Measurements from ENCODE around the gene OR6A2.
"Not testable (repeated sequence)": the region's sequence is repeated elsewhere in the genome, so short reads cannot be mapped to it uniquely, and the experiment has no call there.

The OR6A2 gene

DNA sequence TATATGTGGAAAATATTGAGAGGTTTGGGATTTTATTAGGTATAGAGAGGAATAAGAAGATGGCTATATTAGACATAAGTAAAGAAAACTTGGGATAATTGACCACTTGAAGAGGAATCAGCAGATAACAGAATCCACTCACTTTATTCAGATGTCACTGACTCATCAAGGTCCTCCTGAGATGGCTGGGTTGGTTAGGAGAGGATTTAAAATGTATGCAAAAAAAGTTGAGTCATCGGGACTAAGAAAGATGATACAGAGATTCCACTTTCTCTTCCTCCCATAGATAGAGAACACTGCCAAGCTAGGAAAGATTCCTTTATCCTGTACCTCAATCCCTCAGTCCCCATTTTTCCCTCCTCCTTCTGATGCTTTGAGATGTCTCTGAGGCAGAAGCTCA, at the start of gene OR6A2:
OR6A2 (minus strand) TSS at position 288 of the 400 bp plus-strand sequence. CDS start 3,981 bp downstream, outside the sequence.
- no peak for DNase-seq

DNA sequence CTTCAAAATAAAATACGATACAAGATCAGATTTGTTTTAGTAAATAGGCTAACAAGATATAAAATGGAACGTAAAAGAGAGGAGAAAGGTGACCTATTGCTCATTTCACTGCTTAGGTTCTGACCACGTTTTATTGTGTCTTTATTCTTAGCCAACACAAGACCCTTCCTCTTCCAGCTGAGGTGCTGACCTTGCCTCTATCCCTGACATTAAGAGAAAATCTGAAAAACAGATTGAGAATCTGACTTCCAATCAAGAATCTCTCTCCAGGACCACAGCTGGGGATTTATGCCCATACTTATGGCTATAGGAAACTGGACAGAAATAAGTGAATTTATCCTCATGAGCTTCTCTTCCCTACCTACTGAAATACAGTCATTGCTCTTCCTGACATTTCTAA, 45.9 kb upstream of the OR6A2 start, which contains the start of gene OR10A5:
OR10A5 (plus strand) TSS at position 301 of the 400 bp plus-strand sequence; CDS start at position 301, 0 bp downstream.
- no peak for DNase-seq

DNA sequence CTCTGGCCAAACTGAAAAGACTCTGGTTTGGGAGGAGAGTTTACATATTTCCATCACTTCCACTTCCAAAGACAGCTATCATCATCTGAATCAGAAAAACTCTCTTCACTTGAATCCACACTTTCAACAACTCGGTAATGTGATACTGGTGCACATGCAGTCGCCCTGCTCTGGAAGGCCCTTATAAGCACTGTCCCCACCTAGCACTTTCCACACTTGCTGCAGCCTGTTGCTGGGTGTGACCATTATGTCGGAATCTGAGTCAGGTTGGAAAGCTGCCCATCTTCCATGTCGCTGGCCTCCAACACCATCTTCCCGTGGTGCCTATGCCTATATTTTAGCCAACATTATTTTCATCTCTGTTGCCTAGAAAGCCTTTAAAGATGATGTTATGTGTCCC, 44.9 kb upstream of the OR6A2 start:
- no peak for DNase-seq

DNA sequence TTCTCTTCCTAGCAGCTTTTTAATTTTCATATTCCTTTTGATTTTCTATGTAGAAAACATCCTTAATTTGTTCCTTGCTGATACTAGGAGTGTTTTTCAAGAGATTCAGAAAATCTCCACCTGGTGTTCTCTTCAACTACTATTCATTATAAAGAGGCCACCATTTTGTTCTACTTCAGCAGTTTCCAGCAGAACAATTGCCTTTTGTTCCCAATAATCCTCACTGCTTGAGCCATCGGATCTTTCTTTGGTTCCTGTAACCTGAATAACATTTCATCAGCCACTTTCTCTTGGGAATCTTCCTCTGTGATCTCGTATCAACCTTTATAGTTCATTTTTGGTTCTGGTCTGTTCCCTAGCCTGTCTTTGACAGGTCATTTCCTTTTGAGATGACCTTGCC, 44.2 kb upstream of the OR6A2 start:
- no peak for DNase-seq

DNA sequence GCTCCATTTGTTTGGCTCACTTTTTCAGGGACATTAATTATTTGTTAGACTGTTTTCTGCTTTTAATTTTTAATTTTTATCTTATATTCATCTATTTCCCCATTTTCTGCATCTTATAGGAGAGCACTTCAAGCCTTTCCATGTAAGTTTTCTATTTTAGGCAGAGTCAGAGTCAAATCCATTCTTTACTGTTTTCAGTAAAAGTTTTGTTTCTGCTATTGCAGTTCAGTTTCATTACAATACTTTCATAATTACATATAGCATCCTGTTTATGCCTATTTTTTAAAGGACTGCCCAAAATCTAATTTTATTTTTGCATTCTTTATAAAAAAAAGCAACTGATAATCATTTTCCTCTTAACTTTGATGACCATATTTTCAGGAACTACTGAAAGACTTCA, 42.2 kb upstream of the OR6A2 start:
- no peak for DNase-seq

DNA sequence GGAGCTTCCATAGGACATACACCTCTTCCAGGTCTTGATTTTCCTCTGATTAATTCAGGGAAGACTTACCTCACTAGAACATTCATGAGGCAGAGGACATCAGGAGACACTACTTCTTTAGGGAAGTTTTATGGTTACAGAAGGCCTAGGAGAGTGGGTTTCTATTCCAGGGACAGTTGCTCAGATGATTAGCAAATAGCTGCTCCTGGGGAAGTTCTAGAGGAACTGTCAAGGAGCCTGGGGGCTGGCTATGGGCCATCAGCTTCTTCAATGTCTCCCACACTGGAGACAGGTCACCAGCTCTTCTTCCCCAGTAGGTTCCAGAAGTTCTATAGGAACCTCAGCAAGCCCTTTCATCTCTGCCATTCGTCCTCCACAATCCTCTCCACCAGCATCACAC, 34.5 kb upstream of the OR6A2 start:
- DNase-seq, result no peak

DNA sequence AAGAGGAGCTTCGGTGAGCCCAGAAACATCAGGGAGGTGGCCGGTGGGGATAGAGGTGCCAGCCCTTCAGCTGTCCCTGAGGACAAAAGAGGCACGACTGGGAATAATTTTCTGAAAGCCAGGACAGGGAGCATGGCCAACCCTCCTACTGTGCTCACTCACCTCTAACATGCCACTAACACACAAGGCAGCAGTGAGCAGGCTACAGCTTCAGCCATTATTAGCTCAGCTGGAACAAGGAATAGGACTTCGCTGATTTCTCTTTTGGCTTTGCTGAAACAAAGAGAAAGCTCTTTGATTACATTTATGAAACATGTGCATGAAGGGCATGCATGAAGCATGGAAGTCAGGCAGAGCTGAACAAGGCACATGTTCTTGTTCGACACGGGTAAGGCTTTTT, 33.9 kb upstream of the OR6A2 start:
- DNase-seq, result no peak

DNA sequence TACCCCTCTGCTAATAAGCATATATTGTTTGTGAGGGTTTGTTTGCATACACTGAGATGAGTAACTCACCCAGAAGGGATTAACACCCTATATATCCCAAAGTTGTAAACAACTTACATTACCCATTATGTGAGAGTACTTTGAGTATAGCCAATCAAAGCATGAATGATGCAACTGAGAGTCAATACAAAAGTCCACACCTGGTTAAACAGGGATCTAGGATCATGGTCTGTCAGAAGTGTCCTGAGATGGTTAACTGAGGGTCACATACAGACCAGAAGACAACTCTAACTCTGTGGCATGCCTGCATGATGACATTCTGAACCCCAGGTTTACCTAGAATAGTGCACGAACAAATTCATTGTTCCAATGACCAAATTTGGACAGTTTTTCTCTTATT, 28.6 kb upstream of the OR6A2 start:
- no peak for DNase-seq

DNA sequence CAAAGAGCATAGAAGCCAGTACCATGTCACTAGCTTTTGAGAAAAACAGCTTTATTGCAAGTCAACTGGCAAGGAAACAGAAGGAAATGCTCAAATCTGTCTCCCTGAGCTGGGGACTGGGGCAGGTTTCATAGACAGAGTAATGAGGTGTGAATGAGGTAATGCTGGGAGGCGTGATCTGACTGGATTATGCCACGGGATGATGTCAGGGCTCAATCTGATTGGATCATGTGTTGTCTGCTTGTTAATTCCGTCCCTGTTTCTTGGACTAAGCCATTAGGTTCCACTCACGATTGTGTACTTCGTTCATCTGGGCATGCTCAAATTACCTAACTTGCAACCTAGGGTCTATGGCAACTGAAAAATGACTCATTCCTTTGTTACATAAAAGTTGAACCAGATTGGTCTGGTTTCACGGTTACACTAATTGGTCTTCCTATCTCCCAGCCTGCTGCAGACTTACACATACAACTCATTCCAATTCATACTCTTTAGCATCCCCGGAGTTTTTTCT, 25.8 kb upstream of the OR6A2 start:
- no peak for DNase-seq

DNA sequence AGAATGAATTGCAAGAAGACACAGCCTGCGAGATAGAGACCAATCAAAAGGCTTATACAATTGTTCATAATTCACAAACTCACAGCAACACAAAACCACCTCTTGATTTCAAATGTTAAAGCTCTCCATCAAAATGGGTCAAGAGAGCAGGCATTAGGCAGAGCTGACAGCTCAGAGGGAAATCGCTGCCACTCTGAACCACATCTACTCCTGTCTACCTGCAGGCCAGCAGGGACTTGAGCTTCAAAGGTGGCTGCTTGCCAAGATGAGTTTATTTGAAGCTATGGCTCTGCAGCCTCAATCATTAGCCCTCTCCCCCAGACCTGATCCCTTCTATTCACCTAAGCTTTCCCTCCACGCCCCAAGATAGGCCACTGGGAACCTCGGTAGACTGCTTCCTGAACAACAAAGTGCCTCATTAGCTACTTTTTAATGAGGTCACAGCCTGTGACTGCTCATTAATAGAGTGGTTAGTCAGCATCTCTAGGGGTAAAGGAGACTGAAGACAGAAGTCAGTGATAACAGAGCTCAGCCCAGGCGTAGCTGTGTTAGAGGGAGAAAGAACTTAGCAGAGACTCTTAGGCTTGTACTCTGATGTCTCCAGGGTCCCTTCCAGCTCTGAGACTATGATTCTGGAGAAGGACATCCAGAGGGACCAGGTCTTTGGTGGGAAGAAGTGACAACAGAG, 24.8 kb upstream of the OR6A2 start:
- DNase-seq, result no peak

DNA sequence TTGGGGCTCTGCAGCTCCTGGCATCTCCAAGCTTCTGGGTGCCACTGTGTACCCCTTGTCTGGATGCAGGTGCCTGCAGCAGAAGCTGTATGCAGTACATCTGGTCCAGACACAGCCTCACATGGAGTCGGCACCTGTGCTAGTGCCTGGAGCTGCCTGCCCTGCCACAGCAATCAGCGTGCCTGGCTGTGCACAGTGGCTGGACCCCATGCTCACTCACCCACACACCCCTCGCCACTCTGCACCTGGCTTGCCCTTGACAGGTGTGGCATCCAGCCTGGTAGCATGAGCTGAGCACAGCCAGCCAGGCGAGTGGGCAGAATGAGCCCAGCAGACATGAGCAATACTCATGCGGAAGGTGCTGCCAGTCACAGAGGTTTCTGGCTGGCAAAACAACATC, 19.5 kb upstream of the OR6A2 start:
- no peak for DNase-seq

DNA sequence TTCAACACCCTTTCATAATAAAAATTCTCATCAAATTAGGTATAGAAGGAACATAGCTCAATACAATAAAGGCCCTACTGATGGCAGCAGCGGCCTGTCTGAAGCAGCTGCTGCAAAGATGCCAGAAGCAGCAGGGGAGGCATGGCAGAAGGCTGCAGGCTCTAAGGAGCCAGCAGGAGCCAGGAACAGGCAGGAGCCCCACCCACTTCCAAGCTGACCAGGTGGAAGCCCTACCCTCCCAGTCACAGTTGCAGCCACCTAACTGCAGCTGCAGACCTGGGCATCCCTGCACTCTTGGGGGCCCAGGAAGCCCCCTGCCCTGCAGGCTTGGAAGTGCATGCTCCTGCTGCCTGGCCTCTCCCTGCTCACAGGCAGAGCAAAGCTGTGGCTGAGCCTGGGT, 18.2 kb upstream of the OR6A2 start:
- no peak for DNase-seq

DNA sequence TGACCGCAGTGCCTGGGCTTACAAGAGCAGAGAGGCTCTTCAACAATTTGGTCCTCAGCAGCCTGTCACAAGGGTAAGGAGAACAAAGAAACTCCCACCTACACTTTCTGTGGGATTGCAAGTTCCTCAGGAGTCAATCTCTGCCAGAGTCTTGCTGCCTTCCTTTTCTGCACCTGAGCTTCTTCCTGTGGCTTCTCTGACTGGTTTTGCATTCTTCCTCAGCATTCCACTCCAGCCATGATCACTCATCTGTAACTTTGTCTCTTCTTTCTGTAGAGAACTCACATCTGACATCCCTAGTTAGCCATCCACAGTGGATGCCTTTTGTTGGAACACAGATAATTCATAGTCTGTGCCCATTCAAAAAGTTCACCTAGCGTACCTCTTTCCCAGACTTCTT, 14.2 kb upstream of the OR6A2 start:
- no peak for DNase-seq

DNA sequence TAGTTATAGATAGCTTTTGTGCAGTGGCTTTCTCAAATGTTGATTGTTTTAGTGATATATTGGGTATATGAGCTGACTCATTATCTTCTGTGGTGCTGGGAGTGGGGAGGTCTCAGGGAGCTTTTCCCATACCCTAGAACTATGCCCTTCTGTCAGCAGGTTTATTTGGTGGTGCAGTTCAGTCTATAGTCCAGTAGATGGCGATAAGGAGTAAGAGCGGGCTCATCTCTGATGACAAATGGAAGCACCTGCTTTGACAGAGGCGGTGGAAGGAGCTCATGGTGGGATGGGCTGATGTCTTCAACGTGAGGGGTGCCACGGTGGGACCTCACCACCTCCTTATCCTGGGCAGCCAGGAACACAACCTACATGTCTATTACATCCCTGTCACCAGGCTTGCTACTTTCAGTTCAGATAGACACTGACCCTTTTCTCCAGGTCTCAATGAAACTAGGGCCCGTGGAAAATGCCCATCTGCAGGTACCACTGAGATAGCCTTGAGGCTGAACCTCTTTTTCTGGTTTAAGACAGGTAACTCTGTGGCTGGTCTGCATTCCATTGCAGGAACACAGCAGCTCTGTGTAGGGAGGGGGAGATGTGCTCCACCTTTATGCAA, 13.0 kb upstream of the OR6A2 start:
- DNase-seq, result peak in 1 of 2 experiments; percentile 41

DNA sequence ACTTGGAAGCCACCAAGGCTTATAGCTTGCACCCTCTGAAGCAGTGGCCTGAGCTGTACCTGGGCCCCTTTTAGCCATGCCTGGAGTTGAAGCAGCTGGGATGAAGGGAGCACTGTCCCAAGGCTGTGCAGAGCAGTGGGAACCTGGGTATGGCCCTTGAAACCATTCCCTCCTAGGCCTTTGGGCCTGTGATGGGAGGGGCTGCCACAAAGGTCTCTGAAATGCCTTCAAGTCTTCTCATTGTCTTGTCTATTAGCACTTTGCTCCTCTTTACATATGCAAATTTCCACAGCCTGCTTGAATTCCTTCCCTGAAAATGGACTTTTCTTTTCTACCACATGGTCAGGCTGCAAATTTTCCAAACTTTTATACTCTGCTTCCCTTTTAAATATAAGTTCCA, 1.6 kb upstream of the OR6A2 start:
- not testable (repeated sequence) for DNase-seq

DNA sequence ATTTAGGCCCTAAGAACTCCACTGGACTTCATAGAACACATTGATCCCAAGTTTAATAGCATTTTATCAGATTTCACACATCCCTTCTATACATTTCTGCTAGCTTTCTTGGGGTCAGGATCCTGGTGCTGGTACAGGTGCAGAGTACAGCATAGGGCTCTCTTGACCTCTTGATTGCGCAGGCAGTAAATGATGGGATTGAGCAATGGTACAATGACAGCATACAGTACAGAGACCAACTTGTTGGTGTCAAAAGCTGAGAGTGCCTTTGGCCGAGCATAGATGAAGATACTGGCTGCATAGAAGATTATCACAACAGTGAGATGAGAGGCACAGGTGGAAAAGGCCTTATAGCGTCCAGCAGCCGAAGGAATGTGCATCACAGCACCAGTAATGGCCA, 4.8 kb downstream of the OR6A2 start:
- DNase-seq, result no peak

DNA sequence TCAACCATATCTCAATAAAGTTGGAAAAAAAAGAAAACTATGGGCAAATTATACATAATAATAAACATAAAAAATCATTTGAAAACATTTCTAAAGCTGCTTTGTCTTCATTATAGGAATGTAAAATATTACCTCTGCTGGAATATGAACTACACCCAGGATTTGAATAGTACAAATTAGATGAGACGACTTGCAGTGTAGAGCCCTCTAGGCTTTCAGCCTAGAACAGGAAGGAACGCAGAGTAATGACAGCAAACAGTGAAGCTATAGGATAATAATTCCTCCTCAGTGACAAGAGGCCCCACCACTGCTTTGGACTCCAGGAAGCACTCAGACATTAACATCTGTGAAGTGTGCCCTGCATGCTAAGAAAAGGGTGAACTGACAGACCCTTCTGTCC, 8.9 kb downstream of the OR6A2 start:
- no peak for DNase-seq

DNA sequence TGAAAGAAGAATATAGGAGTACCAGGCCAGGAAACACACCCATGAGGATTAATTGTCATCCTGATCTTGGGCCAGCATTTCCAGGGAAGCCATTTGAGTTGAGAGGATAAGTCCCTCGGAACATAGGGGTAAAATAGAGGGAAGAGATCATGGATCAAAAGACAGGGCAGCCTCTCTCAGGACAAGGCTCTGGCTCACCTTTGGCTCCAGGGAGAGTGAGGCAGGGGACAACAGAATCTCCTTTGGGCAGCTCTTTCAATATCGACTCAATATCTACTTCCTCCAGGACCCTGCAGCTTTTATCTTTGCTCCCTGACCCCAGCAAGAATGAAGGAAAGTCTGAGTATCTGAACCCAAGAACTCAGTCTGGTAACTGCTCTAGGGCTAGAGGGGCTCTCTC, 16.8 kb downstream of the OR6A2 start, which contains the start of gene OR2AG1:
OR2AG1 (plus strand) TSS at position 301 of the 400 bp plus-strand sequence. CDS start 2,018 bp downstream, outside the sequence.
- DNase-seq, result no peak

DNA sequence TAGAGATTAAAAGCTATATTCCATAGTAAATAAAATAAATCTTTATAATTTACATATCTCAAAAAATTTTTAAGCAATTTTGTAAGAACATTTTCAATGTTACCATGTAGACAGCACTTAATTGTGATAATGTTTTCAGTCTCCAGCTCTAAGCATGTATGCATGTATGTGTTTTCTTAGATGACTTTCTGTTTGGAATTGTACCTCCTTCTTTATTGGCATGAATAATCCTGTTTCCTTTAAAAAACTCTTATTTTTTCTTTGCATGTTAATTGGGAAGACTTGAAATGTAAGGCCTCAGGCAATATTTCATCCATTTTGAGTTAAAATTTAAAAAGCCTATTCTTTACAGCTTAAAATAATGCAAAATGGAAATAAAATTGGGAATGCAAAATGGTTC, 18.7 kb downstream of the OR6A2 start:
- DNase-seq, result no peak

DNA sequence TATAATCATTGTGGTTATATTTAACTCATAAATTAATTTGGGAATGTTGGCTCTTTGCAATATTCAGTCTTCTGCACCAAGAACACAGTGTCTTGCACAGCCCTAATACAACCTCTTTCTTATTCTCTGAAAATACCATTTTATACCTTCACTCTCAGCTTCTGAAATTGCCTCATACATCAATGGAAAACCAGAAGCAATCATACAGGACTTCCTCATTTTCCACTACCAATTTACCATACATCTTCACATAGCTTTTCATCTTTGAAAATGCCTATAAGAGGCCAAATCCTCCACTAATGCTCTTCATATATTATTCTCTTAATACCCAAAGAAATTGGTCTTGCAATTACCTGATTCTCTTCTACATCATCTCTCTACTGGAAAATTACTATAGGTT, 21.0 kb downstream of the OR6A2 start:
- DNase-seq, result no peak

DNA sequence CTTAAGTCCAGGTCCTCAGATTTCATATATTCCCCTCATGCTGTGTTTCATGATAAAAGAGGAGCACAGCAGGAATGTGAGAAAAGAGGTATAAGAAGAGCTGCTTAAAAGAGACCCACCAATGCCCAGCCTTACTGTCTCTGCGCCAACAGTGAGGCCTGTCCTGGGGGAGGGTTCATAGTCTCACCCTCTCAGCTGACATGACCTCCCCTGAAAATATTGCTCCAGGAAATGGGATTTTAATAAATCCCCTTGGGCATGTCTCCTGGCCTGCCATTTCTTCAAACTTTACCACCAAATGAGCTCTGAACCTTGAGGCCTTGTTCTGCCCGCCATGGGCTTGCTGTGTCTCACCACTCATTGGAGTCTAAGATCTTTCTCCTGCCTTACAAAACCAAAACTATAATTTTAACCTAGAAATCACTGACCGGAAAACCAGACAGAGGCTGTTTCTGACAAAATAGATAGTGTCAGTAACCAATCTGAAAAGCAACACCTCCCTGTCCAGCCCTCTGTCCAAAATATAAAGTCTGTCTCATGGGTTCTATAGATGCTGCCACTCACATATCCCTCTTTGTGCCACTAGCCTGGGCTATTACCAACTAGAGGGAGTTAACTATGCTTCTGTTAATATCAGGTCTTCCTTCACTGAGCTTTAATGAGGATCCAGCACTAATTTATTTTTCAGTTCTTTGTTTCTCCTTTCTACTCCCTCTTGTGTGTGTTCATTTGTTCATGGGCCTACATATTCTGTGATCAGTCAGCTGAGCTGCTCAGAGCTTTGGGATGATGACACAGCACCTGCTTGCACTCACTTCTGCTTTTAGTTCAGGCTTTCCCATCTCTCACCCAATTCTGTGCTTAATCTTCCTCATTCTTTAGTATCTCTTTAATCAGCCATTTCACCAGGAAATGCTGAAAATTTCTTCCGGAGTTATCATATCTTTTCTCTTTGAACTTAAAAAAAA, 27.3 kb downstream of the OR6A2 start, which contains the start of gene OR2AG2:
OR2AG2 (minus strand) TSS at position 51 of the 968 bp plus-strand sequence. CDS start 3,019 bp downstream, outside the sequence.
- no peak for DNase-seq

DNA sequence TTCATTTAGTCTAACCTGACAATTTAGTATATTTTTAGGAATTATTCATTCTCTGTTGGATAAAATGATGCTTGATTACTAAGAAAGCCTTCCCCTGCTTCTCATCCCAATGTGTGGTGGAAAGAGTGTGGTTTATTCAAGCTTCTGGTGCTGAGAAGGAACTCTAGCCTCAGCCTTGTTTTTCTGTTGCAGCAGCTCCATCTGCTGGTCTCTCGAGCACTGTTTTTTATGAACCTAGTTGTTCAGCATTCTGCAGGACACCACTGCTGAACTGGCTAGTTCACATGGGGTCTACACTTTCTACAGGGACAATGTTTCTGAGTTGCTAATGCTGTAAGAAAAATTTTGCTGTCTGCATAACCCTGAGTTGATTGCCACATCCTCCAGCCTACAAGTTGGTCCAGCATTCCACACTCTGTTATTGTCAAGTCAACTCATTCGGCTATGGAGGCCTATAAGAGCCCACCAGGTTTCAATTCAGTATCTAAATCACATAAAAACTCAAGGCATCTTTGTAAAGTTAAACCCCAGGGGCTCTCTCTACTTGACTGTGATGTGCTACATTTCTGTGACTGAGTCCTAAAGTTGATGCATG, 42.0 kb downstream of the OR6A2 start:
- peak in 1 of 2 experiments; percentile 58 for DNase-seq

DNA sequence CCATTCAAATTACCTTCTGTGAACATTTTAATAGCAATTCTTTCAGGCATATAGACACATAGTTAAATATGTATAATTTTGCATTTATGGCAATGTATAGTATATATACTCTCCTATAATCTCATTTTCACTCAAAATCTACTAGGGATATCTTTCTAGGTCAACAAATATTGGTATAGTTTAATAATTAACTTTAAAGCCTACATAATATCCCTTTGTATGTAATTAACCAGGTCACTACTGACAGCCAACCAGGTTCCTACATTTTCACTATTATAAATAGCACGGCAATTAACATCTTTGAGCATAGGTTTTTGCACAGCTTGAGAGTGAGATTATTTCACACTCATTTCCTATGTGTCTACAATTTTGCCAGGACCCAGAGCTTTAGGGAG, 43.5 kb downstream of the OR6A2 start:
- DNase-seq, result no peak
